GM19324 (cell line): ENCODE results near the gene VSIR.

Source experiments
- ATAC-seq: cut with Tn5 transposase; IDR thresholded peaks from one replicate; pipeline ENCODE4 v1.9.1; 2021; ENCODE audit warnings: mild to moderate bottlenecking, moderate library complexity; ENCODE audit not compliant: unreplicated experiment, low FRiP score

VSIR gene

DNA sequence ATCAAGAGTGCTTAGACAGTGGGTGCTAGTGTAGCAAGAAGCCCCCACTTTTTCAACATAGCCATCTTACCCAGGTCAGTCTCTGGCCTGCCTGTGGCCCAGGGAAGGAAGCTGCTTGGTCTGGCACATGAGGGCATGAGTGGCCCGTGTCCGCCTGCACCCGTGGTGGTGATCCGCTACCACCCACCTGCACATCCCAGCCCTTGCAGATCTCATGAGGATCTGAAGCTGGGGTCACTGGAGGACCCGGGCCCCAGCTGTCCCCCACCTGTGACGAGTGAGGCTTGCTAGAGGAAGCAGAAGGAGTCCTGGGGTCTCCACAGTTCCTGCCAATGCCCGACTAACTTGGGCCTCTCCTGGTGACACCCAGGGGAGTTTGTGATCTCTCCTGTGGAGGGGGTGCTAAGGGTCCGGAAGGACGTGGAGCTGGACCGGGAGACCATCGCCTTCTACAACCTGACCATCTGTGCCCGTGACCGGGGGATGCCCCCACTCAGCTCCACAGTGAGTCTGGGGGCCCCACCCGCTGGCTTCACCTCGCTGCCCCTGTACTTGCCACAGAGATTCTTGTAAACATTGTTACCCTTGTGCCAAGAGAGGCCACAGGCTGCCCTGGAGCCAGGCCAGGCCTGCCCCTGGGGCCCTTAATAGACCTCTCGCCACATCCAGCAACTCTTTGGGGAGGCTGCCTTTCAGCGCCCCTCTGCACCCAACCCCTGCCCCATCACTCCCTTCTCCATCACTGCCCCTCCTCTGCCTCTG is 10.8 kb upstream of the VSIR start:
- ATAC-seq = no peak

DNA sequence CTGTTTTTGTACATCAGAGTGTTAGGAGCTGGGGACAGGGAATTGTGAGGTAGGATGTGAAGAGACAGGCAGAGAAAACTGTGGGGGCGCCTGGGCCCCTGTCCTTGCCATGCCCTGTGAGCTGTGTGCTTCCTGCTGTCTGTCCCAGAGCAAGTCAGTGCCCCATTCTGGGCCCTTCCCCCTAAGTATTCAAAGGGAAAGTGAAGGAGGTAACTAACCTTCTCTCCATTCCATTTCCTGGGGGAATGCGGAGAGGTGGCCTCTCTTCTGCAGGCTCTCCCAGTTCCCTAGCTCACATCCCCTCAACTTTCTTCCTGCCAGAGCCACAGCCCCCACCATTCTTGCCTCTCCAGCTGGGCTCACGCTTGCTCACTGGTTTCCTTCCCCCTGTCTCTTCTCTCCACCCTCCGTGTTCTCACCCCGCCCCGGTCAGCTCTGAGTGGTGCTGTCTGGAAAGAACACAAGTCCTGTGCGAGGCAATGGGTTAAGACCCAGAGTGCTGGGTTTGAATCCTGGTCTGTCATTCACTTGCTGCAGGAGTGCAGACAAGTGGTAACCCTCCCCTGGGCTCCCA is 9.7 kb upstream of the VSIR start:
- ATAC-seq = no peak

DNA sequence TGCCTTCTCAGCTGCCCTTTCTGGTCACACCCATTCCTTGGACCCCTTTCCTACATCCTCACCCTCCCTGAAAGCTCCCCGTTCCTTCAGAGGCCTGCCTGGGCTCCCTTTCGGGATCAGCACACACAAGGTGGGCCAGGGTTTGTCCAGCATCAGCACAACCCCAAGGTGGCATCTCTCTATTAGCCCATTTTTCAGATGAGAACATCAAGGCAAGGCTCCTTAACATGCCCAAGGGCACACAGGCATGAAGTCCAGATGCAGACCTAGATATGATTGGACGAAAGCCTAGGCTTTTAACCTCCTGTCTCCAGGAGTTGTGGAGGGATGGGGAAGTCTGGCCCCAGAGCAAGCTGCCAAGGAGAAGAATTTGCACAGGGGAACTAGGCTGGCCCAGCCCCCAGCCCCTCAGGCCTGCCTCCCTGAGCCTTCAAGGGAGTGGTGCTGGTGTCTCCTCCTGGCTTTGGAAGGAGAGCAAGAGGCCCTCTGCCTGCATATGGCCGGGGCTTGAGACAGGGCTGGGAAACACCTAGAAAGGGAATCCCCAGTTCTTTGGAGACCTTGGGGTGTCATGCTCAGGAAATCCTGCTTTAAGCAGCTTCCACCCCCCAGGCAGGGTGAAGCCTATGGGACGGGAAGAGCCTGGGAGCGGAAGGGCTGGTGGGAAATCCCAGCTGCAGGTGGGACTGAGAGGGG is 9.0 kb upstream of the VSIR start:
- no peak for ATAC-seq

DNA sequence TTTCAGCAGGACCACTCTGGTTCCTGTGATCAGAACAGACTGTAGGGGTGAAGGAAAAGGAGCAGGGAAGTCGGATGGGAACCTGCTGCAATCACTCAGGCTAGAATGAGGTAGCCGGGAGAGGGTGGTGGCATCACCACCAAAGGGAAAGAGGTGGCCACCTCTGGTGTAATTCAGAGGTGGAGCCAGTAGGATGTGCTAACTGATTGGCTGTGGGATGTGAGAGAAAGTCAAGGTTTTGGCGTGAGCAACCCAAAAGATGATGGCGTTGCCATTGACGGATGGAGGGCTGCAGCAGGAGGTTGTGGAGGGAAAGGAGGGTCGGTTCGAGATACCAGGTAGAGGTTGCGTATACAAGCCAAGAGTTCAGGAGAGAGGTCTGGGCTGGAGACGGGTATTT is 7.4 kb upstream of the VSIR start:
- no peak for ATAC-seq

DNA sequence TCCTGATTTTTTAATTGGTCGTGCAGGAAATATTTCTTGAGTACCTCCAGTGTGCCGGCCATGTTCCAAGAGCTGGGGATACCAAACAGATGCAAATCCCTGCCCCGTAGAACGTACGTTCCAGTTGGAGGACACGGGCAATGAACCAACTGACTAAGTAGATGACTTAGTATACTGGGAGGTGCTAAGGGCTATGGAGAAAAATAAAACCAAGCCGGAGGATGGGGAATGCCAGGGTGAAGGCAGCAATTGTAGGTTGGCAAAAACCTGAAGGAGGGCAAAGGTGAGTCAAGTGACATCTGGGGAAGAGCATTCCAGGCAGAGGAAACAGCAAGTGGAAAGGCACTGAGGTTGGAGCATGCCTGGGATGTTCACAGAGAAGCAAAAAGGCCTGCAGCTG is 6.8 kb upstream of the VSIR start:
- ATAC-seq = no peak

DNA sequence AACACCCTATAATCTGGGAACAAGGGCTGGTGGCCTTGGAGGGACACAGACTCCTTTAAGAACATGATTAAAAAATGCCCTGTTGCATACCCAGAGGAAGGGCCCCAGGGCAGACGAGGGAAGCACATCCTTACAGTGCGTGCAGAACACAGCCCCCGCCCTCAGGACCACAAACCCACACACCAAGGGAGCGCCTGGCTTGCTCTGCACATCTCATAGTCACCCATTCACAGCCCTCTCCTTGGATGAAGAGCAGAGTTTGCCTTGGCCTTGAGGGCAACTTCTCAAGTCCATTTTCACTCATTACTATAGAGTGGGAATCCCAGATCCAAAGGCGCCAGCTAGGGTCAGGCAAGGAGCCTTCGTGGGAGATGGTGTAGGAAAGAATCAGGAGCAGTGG is 6.3 kb upstream of the VSIR start:
- no peak for ATAC-seq

DNA sequence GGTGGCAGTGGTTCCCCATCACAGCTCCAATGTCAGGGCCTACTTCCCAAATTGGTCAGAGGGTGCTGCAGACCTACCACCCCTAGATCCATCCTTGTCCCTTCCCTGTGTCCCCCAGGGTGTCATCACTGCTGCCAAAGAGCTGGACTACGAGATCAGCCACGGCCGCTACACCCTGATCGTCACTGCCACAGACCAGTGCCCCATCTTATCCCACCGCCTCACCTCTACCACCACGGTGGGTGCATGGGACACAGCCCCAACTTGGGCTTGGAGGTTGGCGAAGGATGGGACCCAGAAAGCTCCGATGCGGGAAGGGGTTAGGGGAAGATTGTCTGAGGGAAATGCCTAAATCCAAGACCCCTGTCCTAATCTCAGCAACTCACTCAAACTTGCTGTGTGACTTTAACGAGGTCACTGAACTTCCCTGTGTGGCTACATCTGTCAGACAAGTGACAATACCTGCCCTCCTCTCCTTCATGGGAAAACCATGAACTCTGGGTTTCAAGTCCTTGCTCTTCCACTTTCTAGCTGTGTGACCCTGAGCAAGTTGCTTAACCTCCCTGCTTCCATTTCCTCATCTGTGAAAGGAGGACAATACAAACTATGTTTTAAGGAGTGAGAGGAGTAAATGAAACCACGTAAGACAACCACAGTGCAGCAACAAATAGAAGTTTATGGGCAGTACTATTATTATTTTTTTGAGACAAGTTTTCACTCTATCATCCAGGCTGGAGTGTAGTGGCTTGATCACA is 4.9 kb upstream of the VSIR start:
- no peak for ATAC-seq

DNA sequence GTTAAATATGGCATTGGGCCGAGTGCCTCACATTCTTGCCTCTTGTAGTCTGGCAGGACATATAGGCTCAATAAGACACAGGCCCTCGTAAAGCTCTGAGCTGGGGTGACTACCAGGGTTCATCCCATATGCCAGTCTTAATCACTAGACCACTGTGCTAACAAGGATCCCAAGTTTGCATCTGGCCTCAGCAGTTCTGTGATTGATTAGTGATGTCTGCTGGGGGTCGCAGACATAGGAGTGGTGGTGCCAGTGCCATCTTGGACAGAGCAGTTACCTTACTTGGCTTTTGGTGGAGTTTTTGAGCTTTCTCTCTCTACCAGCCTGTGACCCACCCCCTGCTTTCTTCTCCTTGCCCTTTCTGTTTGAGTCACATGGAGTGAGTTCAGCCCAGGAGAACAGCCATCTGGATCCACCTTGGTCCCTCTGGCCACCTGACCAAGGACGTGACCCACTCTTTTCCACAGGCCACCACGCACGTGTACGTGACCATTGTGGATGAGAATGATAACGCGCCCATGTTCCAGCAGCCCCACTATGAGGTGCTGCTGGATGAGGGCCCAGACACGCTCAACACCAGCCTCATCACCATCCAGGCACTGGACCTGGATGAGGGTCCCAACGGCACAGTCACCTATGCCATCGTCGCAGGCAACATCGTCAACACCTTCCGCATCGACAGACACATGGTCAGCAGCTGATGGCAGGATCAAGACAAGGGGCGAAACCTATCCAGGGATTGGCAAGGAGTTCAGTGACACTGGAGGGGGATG is 4.1 kb upstream of the VSIR start:
- ATAC-seq = no peak

DNA sequence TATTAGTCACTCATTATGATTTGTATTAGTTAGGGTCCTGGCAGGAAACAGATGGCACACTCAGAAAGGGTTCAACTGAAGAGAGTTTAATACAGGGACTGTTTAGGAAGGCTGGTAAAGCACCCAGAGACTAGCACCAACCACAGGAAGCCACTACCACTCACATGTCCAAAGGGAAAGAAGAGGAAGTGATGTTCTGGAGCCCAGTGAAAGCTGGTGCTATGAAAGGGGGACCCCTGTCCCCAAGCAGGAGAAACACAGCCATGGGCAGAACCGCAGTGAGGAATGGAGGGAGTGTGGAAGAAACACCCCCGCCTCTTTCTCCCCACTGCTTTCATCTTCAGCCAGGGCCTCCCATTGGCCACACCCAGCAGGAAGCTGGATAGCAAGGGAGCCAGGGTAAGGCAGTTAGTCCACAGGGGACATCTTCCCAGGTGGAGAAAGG is 3.2 kb upstream of the VSIR start:
- ATAC-seq = no peak

DNA sequence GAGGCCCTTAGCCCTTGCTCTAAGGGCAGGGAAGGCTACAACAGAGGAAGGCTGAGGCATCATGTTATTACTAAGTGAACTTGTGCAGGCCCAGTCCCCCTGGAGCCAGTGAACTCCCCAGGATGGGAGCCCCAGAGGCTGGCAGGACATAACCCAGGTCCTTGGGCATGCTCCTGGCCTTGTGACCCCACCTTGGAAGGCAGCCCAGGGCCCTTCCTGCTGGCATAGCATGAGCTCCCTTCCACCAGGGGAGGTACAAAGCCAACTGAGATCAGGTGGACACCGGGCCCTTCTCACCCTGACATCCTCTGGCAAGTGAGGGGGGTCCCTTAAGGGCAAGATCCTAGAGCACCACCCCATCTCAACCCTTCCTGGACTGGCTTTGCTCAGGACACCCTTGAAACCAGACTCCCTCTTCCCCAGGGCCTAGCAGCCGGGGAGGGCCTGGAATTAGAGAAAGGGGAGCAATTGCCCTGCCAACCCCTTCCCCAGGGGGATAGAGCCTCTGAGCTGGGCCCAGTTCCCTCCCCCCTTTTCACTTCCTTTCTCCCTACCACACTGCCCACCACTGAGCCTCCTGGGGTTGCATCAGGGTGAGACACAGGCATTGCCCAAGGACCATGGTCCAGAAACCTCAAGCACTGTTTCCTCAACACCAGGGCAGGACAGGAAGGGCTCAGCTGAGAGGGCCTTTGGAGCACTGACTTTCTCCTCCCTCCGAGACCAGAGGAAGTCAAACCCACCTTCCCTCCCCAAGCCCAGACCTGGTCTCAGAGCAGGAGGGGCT is 1.8 kb upstream of the VSIR start:
- ATAC-seq = no peak

DNA sequence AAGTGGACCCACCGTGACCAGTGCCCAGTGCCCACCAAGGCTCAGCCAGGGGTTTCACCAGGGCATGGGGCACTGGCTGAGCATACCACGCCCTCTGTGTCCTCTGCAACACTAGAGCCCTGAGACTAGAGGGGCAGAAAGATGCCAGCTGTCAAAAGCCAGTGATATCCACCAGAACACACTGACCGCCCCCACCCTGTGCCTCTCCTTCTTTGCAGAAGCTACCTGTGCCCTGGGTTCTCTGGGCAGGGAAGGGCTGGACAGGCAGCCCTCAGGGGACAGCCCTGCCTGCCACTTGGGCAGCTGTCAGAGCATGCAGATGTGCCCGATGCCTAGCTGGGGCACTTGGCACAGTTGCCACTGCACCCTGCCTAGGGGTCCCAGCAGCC is 494 bp downstream of the VSIR start:
- ATAC-seq = no peak

DNA sequence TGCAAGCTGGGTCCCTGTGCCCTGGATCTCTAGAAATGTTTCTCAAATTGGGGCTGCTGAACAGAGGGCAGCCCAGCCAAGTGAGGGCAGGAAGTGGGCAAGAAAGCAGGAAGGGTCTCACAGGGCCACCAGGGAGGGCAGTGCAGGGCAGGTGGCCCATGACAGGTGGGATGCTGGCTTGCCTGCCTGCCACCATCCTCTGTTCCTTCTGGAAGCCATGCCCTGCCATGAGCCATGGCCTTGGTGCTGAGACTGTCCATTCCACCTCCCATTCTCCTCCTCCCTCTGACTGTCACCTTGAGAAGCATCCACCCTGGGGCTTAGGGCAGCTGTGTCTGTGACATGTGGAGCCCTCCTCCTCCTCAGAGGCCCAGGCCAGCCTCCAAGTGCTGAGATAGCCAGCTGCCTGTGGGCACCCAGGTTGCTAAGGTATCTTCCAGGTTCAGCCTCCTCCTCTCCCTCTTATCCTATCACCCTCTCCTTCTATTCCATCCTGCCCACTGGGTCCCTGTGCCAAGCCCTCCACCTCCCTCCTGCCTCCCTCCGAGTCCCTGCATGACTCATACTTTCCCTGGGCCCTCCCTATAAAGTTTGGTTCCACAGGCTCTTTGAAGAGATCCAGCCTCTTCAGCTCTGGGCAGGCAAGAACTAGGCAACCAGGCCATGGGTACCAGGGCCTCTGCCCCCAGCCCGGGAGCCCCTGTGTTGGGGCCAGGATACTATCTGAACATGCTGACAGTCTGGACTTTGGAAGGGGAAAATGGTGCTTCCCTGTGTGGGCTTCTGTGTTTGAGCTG is 1.3 kb downstream of the VSIR start:
- no peak for ATAC-seq

DNA sequence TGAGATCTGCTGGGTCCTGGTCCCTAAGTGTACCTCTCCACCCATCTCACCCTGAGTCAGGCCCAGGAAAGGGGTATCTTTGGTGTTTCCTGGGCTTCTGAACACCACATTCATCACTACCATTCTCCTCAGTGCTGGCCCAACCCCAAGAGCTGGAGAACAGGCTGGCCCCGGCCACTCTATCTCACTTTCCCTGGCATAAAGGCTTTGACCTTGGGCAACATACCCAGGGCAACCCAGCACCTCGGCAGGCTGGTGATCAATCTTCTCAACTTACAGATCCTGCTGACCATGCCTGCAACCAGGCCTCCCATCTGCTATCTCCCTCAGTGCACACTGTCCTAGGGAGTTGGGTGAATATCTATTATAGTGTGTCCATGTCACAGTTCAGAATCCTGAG is 2.1 kb downstream of the VSIR start:
- ATAC-seq = no peak

DNA sequence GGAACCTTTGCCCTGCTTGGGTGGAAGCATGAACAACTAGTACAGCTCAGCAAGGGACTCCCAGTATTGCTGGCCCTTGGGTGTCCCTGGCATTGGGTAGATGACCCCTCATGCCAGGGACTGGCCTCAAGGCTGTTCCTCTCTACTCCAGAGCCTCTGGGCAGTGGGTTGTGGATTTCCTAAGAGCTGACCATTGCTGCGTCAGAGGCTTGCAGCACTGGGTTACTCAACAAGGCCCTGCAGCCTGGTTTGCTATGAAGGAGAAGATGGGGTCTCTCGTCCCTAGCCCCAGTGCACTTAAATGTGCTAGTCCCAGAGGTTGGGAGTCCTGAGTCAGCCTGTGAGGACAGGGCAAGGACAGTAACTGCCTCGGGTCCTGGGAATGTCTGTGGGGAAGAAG is 2.5 kb downstream of the VSIR start:
- no peak for ATAC-seq

DNA sequence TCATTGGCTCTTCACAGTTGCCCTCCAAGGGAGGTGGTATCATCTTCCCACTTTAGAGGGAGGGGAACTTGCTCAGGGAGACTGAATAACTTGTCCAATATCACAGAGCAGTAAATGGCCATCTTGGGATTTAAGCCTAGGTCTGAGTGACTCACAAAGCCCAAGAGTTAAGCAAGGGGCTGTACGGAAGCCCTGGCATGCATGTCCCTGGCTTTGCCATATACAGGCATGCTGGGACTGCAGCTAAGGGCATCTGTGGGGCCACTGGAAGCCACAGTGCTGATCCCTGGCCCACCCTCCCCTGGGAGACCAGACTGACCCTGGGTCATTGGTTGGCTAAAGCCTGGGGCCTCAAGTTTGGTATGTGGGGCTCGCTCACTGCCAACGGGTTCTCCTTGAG is 3.1 kb downstream of the VSIR start:
- no peak for ATAC-seq

DNA sequence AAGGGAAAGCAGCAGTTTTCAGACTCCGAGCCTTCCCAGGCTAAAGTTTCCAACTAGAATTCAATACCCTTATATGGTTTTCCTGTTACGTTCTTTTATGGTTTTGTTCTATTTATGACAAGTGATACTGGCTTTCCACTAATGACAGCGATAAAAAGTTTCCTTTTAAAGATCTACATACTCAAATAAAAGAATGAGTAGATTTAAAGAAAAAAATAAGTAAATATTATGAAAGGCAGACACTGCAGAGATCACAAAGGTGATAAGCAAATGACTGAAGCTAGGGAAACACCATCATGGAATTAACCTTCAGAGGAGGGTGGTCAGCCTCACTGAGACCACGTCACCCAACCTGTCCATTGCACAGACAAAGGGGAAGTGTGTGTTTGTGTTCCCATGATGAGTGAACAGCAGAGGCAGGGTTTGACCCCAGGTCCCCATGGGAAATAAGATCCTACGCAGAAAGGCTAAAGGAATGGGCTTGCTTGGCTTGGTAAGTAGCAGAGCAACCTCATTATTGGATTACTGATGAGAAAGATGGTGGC is 4.0 kb downstream of the VSIR start:
- no peak for ATAC-seq

DNA sequence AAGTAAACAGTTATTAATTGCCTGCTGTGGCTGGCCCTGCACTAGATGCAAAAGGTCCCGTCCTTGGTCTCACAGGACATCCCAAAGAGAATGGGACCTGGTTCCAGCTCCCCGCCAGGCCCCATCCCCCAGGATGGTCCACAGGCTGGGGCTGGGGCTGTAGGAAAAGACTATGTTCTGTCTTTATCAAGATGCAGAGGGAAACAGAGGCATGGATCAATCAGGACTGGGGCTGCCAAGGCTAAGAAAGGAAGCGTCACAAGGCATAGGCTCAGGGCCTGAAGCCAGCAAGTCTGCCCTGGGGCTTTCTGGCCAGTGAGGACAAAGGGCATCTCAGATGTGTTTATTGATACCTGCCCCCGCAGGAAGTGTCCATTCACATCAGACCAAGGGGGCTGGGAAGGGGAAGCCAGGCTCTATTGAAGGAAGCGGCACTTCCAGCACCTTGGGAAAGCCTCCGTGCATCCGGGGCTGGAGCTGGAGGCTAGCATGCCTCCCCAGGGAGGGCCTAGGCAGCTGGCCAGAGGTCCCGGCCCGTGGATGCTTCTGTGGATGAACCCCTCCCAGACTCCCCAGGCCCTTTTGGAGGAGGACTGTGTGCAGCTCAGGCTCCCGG is 5.8 kb downstream of the VSIR start:
- ATAC-seq = no peak

DNA sequence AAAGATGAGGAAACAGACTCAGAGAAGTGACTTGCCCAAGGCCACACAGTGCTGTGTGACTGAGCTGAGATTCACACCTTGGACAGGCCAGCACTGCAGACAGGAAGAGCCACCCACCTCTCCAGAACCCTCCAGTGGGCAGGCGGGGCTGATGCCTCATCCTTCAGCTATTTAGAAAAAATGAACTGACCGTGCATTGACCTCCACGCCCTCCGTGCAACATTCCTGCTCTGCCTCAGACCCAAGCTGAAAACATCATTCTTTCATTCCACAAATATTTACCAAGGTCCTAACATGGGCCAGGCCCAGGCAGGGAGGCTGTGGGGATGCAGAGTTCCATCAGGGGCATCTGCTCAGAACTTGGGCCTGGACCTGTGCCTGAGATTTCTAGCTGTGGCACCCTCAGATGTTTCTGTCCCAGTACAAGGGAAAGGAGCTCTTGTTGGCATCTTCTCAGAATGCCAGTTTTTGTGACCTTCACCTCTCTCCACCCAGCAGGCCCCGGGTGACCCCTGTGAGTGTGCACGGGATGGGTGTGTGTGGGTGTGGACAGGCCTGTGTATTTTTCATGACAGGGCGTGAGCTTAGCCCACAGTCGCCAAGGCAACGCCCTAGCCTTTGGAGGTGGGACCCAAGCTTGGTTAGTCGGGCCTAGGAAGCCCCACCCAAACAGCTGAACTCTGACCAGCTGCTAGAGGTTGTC is 6.5 kb downstream of the VSIR start:
- ATAC-seq = no peak
